ENCODE measurements around the gene RNF41.
A peak's percentile ranks its signal among the peaks of the same experiment; 100 is the strongest.

The RNF41 gene

DNA sequence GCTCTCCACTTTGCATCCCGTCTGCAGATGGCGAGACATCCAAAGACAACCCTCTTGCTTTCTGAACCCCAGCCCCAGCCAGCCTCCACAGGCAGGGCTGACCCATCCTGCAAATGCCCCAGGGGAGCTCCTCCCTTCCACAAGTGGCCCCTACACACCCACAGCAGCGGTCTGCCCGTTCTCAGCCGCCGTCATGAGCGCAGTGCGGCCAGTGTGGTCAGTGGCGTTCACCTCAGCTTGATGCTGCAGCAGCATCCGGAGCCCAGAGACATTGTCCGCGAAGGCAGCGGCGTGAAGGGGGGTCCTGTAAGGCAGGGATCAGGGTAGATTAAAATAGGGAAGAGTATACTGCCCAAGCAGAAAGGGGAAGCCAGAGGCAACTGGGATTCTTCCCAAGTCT lies 22.8 kb upstream of the RNF41 start:
- no peak for DNase-seq (ENCODE audit: low read depth in 2 of 3, low spot score in 1 of 3)

DNA sequence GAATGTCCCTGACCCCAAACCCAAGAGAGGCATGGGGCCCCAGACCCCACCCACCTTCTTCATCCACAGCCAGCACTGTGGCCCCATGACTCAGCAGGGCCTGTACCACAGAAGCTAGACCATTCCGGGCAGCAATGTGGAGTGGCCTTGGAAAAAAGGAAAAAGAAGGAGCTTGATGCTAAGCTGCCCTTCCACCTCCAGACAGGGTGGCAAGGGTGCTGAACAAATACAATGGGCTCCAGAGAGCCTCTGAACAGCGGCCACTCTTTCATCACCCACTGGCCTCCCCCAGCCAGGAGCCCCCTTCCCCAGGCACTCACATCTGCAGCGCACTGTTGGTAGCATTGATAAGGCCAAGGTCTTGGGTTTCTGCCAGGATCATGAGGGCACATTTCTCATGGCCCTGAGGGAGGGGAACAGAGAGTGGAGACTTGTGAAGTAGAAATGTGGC lies 22.0 kb upstream of the RNF41 start:
- DNase-seq (ENCODE audit: low read depth in 2 of 3, low spot score in 1 of 3): no peak

- DNase-seq (ENCODE audit: low read depth in 2 of 3, low spot score in 1 of 3): no peak
These were observed 21.3 kb upstream of the RNF41 start for GRCh38 chr12:56242986-56243385.

GRCh38 chr12:56241424-56242303 lies 19.9 kb upstream of the RNF41 start:
- DNase-seq (ENCODE audit: low read depth in 2 of 3, low spot score in 1 of 3): no peak

DNA sequence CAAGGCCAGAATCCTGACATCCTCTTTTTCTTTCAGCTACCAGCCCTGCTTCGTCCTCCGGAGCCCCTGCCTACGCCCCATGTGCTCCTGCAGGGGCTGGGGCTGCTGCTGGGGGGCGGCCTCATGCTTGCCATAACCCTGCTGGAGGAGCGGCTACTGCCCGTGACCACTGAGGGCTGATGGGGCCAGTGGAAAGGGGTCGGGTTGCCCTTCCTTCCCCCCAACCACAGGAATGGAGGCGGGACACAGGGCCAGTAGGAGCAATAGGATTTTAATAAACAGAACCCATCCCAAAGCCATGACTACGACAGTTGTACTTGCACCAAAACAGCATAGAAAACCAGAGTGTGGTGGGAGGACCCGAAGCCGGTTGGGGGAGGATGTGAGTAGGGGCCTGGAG lies 15.8 kb upstream of the RNF41 start:
- no peak for DNase-seq (ENCODE audit: low read depth in 2 of 3, low spot score in 1 of 3)

GRCh38 chr12:56236985-56237384 lies 15.3 kb upstream of the RNF41 start:
- DNase-seq (ENCODE audit: low read depth in 2 of 3, low spot score in 1 of 3): no peak

DNA sequence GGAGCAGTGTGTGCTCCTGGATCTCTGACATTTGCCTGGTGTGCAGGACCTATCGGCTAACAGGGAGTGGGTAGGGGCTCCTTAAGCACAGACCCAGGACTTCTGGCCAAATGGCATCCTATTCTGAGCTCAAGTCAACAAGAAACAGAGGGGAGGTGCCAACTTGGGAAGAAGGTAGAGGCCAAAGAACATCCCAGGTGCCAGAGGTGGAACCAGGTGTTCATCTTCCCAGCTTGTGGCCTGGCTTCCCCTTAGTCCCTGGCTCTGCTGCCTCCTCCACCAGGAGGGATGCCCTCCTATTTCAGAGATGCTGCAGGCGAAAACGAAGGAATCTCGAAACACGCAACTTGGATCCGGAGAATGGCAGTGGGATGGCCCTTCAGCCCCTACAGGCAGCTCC lies 14.4 kb upstream of the RNF41 start:
- no peak for DNase-seq (ENCODE audit: low read depth in 2 of 3, low spot score in 1 of 3)

DNA sequence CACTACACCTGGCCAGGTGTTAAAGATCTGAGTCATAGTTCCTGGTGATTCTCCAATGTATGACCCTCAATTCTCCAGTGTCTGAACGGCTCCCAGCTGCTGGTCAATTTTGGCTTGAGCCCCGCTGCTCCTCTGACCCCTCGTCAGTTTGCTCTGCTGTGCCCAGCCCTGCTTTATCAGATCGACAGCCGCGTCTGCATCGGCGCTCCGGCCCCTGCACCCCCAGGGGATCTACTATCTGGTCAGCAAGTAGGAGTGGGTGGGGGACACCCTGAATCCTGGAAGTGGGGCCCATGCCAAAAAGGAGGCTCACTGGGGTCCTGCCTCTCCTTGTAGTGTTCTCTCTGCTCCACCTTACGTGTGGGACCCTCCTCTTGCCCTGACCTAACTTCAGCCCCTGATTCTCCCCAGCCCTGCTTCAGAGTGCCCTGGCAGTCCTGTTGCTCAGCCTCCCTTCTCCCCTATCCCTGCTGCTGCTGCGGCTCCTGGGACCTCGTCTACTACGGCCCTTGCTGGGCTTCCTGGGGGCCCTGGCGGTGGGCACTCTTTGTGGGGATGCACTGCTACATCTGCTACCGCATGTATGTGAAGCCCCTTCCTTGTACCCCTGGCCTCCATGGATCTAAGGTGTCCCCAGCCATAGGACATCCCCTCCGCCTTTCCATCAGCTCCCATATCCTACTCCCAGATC lies 13.2 kb upstream of the RNF41 start:
- DNase-seq (ENCODE audit: low read depth in 2 of 3, low spot score in 1 of 3): no peak

DNA sequence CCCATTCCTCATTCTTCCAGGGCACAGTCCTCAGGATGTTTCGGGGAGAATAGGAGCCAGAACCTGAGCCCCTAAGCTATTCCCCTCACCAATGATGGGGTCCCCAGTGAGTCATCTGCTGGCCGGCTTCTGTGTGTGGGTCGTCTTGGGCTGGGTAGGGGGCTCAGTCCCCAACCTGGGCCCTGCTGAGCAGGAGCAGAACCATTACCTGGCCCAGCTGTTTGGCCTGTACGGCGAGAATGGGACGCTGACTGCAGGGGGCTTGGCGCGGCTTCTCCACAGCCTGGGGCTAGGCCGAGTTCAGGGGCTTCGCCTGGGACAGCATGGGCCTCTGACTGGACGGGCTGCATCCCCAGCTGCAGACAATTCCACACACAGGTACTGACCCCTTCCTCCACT lies 9.5 kb upstream of the RNF41 start:
- no peak for DNase-seq (ENCODE audit: low read depth in 2 of 3, low spot score in 1 of 3)

- no peak for DNase-seq (ENCODE audit: low read depth in 2 of 3, low spot score in 1 of 3)
These were observed 8.9 kb upstream of the RNF41 start for GRCh38 chr12:56230432-56231183.

- DNase-seq (ENCODE audit: low read depth in 2 of 3, low spot score in 1 of 3): no peak
These were observed 8.3 kb upstream of the RNF41 start, which contains the start of gene SLC39A5 for GRCh38 chr12:56229916-56230431. Gene SLC39A5 (plus strand): TSS chr12:56230051. CDS start chr12:56231275, 1,224 bp downstream.

- DNase-seq (ENCODE audit: low read depth in 2 of 3, low spot score in 1 of 3): no peak
These were observed 7.4 kb upstream of the RNF41 start for GRCh38 chr12:56229082-56229481.

DNA sequence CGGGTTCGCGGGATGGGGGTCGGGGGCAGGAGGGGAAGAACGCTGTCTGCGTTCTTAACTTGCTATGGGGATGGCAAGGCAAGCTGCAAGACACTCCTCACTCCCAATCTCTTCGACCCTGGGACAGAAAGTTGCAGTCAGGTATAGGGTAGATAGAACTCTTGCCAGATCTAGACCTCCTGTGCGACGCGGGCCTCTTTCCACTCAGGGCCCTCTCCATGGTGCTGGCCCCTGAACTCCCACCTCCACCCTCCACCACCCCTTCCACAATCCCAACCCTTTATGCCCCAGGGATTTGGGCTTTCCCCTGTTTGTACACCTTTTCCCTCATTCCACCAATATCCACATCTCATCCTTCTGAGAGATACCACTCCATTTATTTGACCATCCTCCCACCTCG lies 3.2 kb upstream of the RNF41 start:
- no peak for DNase-seq (ENCODE audit: low read depth in 2 of 3, low spot score in 1 of 3)

GRCh38 chr12:56224102-56224701 lies 2.5 kb upstream of the RNF41 start, which contains the start of gene NABP2:
Gene NABP2 (plus strand): TSS chr12:56224342. CDS start chr12:56224857, 515 bp downstream.
- DNase-seq (ENCODE audit: low read depth in 2 of 3, low spot score in 1 of 3): peak; percentile 88 to 95 (median 94)

GRCh38 chr12:56223571-56224101 lies 1.9 kb upstream of the RNF41 start:
- no peak for DNase-seq (ENCODE audit: low read depth in 2 of 3, low spot score in 1 of 3)

- DNase-seq (ENCODE audit: low read depth in 2 of 3, low spot score in 1 of 3): no peak
These were observed 791 bp upstream of the RNF41 start for GRCh38 chr12:56222531-56222895.

DNA sequence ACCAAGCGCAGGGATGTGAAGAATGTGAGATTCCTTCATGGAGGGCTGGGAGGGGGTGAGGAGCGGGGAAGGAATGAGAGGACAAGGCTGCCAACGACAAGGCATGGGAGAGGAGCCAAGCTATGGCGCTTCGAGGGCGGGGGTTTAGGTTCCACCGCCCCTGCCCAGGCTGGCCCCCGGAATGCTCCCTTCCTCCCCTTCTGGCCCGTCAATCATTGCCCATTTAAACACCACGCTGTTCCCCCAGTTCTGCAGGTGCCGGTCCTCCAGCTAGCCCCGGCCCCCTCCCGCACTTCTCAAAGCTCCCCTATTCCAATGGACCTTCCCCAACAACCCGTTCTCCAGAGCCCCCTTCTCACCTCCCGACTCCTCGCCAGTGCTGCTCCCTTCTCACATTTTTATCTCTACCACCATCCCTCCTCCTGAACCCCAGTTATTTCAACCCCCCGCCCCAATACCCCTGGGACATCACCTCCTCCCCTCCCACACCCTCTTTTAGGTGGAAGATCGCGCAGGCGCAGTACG lies 428 bp downstream of the RNF41 start:
- no peak for DNase-seq (ENCODE audit: low read depth in 2 of 3, low spot score in 1 of 3)

DNA sequence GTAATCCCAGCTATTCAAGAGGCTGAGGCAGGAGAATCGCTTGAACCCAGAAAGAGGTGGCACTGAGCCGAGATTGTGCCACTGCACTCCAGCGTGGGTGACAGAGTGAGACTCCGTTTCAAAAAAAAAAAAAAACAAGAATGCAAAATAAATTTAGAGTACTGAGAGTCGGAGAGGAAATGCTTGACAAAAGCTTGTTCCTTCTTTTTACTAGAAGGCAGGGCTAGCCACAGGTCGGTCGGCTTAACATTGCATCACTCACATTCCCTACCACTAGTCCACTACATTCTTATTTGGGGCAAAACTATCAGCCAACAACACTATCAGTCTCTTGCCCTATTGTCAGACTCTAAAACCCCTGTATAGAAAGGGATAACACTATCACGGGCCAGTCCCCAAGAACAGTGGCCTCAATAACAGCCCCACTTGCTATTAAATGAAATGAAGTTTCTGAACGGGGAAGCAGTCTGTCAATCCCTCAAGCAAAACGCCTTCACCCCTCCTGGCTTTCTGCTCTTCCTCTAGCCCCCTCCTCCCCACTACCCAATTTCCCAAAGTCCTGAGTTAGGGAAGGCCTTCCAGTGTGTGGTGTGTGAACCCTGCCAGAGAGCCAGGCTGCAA lies 1.0 kb downstream of the RNF41 start:
- no peak for DNase-seq (ENCODE audit: low read depth in 2 of 3, low spot score in 1 of 3)

DNA sequence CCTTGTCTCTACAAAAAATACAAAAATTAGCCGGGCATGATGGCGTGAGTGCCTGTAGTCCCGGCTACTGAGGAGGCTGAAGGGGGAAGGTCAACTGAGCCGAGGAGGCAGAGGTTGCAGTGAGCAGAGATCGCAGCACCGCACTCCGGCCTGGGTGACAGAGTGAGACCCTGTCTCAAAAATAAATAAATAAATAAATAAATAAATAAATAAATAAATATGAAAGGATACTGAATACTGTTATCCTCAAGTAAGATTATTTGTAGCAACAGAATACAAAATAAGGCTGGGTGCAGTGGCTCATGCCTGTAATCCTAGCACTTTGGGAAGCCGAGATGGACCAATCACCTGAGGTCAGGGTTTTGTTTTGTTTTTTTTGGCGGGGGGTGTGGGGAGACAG lies 1.9 kb downstream of the RNF41 start:
- no peak for DNase-seq (ENCODE audit: low read depth in 2 of 3, low spot score in 1 of 3)

DNA sequence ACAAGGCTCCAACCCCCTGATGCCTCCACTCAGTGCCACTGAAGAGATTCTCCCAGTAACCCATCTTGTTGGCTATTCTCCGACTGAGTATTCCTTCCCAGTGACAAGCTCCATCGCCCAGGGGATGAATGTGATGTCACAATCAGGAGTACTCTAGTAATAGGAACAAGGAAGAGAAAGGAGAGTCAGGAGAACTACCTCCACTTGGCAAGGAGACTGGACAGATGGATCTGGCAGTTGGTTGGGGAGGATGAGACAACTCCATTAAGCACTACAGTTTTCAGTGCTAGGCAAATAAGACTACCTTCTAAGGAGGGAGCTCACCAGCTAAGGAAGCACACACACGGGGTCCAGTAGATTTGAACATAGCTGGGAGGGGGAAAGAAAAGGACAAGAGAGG lies 5.3 kb downstream of the RNF41 start:
- DNase-seq (ENCODE audit: low read depth in 2 of 3, low spot score in 1 of 3): no peak
